Activated T-helper 17 cell treated with anti-CD3 and anti-CD28 coated beads, Interleukin-2, amount 50 U/mL, for 72 hours (primary cell): ENCODE data around the gene RTN4R. TPM values are rescaled to one million over a fixed set of nuclear protein-coding genes. Genes with fewer than 3 reads are reported as not detected.

Experiments
- ATAC-seq: fragments of 150-1000 bp; cut with Tn5 transposase; replicated peaks from 2 replicates; pipeline ENCODE4 v1.10.0; 2021; ENCODE audit warnings: mild to moderate bottlenecking, moderate library complexity
- H3K27ac Mint-ChIP-seq: one replicate; pipeline ENCODE4 v1.8.0; 2022; ENCODE audit warnings: mixed read lengths
- H3K27me3 Mint-ChIP-seq: one replicate; pipeline ENCODE4 v1.8.0; 2022; ENCODE audit warnings: mixed read lengths
- H3K36me3 Mint-ChIP-seq: one replicate; pipeline ENCODE4 v1.8.0; 2022; ENCODE audit warnings: low read depth, mild to moderate bottlenecking, mixed read lengths
- H3K4me1 Mint-ChIP-seq: one replicate; pipeline ENCODE4 v1.8.0; 2022; ENCODE audit warnings: mixed read lengths
- H3K4me3 Mint-ChIP-seq: one replicate; pipeline ENCODE4 v1.8.0; 2022; ENCODE audit warnings: mild to moderate bottlenecking, mixed read lengths
- H3K9me3 Mint-ChIP-seq: one replicate; pipeline ENCODE4 v1.8.0; 2022; ENCODE audit warnings: mixed read lengths
- total RNA-seq, 2 donors: library from RNA; stranded (reverse); gene quantifications; one replicate each; pipeline ENCODE4 v1.2.3, GENCODE V29; 2022

Gene RTN4R
- total RNA-seq, 2 donors from 2014 or later = 1.4 to 2.6 TPM

GRCh38 chr22:20232781-20233180 lies 35.3 kb downstream of the RTN4R start:
- Mint-ChIP-seq H3K9me3 (no peaks in the 10 kb centered on the region), H3K4me3 (no peak overlapping the region), H3K4me1 (no peaks in the 10 kb centered on the region), H3K27ac (no peak overlapping the region), H3K27me3 (no peaks in the 10 kb centered on the region), H3K36me3 (no peaks in the 10 kb centered on the region)
- ATAC-seq = no peak

- Mint-ChIP-seq H3K4me1 (no peaks in the 10 kb centered on the region), H3K9me3 (no peaks in the 10 kb centered on the region), H3K36me3 (no peaks in the 10 kb centered on the region), H3K27me3 (no peaks in the 10 kb centered on the region), H3K4me3 (no peak overlapping the region), H3K27ac (no peak overlapping the region)
- no peak for ATAC-seq
Observed at GRCh38 chr22:20232237-20232598, 35.9 kb downstream of the RTN4R start.

- ATAC-seq = no peak
- H3K27me3 Mint-ChIP-seq = no peaks in the 10 kb centered on the region
- H3K9me3 Mint-ChIP-seq = no peaks in the 10 kb centered on the region
- no peak overlapping the region for H3K4me3 Mint-ChIP-seq
- no peaks in the 10 kb centered on the region for H3K36me3 Mint-ChIP-seq
- no peaks in the 10 kb centered on the region for H3K4me1 Mint-ChIP-seq
- no peak overlapping the region for H3K27ac Mint-ChIP-seq
Observed at GRCh38 chr22:20231514-20232236, 36.4 kb downstream of the RTN4R start.

- Mint-ChIP-seq H3K36me3 (no peaks in the 10 kb centered on the region), H3K27me3 (no peaks in the 10 kb centered on the region), H3K27ac (no peak overlapping the region), H3K4me3 (no peak overlapping the region), H3K9me3 (no peaks in the 10 kb centered on the region), H3K4me1 (no peaks in the 10 kb centered on the region)
- no peak for ATAC-seq
Observed at GRCh38 chr22:20230777-20231420, 37.2 kb downstream of the RTN4R start.

- Mint-ChIP-seq H3K27me3 (no peaks in the 10 kb centered on the region), H3K9me3 (no peaks in the 10 kb centered on the region), H3K4me3 (no peak overlapping the region), H3K4me1 (no peaks in the 10 kb centered on the region), H3K27ac (no peak overlapping the region), H3K36me3 (no peaks in the 10 kb centered on the region)
- ATAC-seq = no peak
Observed at GRCh38 chr22:20229916-20230775, 38.0 kb downstream of the RTN4R start.

GRCh38 chr22:20228939-20229272 lies 39.2 kb downstream of the RTN4R start:
- no peak overlapping the region for H3K4me3 Mint-ChIP-seq
- no peaks in the 10 kb centered on the region for H3K27me3 Mint-ChIP-seq
- no peaks in the 10 kb centered on the region for H3K4me1 Mint-ChIP-seq
- no peak overlapping the region for H3K27ac Mint-ChIP-seq
- H3K36me3 Mint-ChIP-seq = no peaks in the 10 kb centered on the region
- no peak for ATAC-seq
- H3K9me3 Mint-ChIP-seq = no peaks in the 10 kb centered on the region

- no peaks in the 10 kb centered on the region for H3K9me3 Mint-ChIP-seq
- no peak overlapping the region for H3K4me3 Mint-ChIP-seq
- H3K27ac Mint-ChIP-seq = no peak overlapping the region
- ATAC-seq = no peak
- no peaks in the 10 kb centered on the region for H3K4me1 Mint-ChIP-seq
- H3K36me3 Mint-ChIP-seq = no peaks in the 10 kb centered on the region
- no peaks in the 10 kb centered on the region for H3K27me3 Mint-ChIP-seq
Observed at GRCh38 chr22:20228055-20228938, 39.8 kb downstream of the RTN4R start.

- ATAC-seq = no peak
- no peaks in the 10 kb centered on the region for H3K36me3 Mint-ChIP-seq
- H3K4me3 Mint-ChIP-seq = no peak overlapping the region
- no peaks in the 10 kb centered on the region for H3K9me3 Mint-ChIP-seq
- H3K27ac Mint-ChIP-seq = no peak overlapping the region
- H3K4me1 Mint-ChIP-seq = no peaks in the 10 kb centered on the region
- no peaks in the 10 kb centered on the region for H3K27me3 Mint-ChIP-seq
Observed at GRCh38 chr22:20227363-20227762, 40.8 kb downstream of the RTN4R start.

GRCh38 chr22:20226760-20227350 lies 41.3 kb downstream of the RTN4R start:
- no peak overlapping the region for H3K4me3 Mint-ChIP-seq
- no peaks in the 10 kb centered on the region for H3K27me3 Mint-ChIP-seq
- no peaks in the 10 kb centered on the region for H3K9me3 Mint-ChIP-seq
- no peak overlapping the region for H3K27ac Mint-ChIP-seq
- ATAC-seq = no peak
- H3K4me1 Mint-ChIP-seq = no peaks in the 10 kb centered on the region
- H3K36me3 Mint-ChIP-seq = no peaks in the 10 kb centered on the region

- Mint-ChIP-seq H3K4me1 (no peaks in the 10 kb centered on the region), H3K4me3 (no peak overlapping the region), H3K27ac (no peak overlapping the region), H3K9me3 (no peaks in the 10 kb centered on the region), H3K27me3 (no peaks in the 10 kb centered on the region), H3K36me3 (no peaks in the 10 kb centered on the region)
- ATAC-seq = no peak
Observed at GRCh38 chr22:20226077-20226716, 41.9 kb downstream of the RTN4R start.

- Mint-ChIP-seq H3K27me3 (no peaks in the 10 kb centered on the region), H3K4me1 (no peaks in the 10 kb centered on the region), H3K9me3 (no peaks in the 10 kb centered on the region), H3K36me3 (no peaks in the 10 kb centered on the region), H3K27ac (no peak overlapping the region), H3K4me3 (no peak overlapping the region)
- ATAC-seq = no peak
Observed at GRCh38 chr22:20225693-20225966, 42.5 kb downstream of the RTN4R start.

GRCh38 chr22:20224917-20225692 lies 43.0 kb downstream of the RTN4R start:
- no peaks in the 10 kb centered on the region for H3K27me3 Mint-ChIP-seq
- no peak overlapping the region for H3K4me3 Mint-ChIP-seq
- H3K36me3 Mint-ChIP-seq = no peaks in the 10 kb centered on the region

GRCh38 chr22:20224256-20224626 lies 43.9 kb downstream of the RTN4R start:
- H3K4me1 Mint-ChIP-seq = no peaks in the 10 kb centered on the region
- H3K4me3 Mint-ChIP-seq = no peak overlapping the region
- H3K27me3 Mint-ChIP-seq = no peaks in the 10 kb centered on the region
- no peak for ATAC-seq
- H3K9me3 Mint-ChIP-seq = no peaks in the 10 kb centered on the region
- H3K36me3 Mint-ChIP-seq = no peaks in the 10 kb centered on the region
- no peak overlapping the region for H3K27ac Mint-ChIP-seq

More at GRCh38 chr22:20224917-20225692, 43.0 kb downstream of the RTN4R start:
- Mint-ChIP-seq H3K4me1 (no peaks in the 10 kb centered on the region), H3K9me3 (no peaks in the 10 kb centered on the region), H3K27ac (no peak overlapping the region)
- no peak for ATAC-seq
